GM18520 (cell line): ENCODE measurements around the gene DSEL.

Source experiments
- ATAC-seq: cut with Tn5 transposase; IDR thresholded peaks from one replicate; pipeline ENCODE4 v1.9.1; 2021; ENCODE audit not compliant: unreplicated experiment

DSEL gene

GRCh38 chr18:67516539-67517443 lies at the start of gene DSEL:
Gene DSEL, minus strand, starts transcription at chr18:67516720. Its CDS starts 2,112 bp downstream, at chr18:67514608.
- ATAC-seq, result peak; percentile 86

GRCh38 chr18:67553437-67553836 lies 36.9 kb upstream of the DSEL start:
- ATAC-seq, result no peak

GRCh38 chr18:67550872-67551520 lies 34.5 kb upstream of the DSEL start:
- ATAC-seq, result no peak

GRCh38 chr18:67549946-67550345 lies 33.4 kb upstream of the DSEL start:
- no peak for ATAC-seq

GRCh38 chr18:67545681-67546080 lies 29.2 kb upstream of the DSEL start:
- no peak for ATAC-seq

GRCh38 chr18:67540559-67540958 lies 24.0 kb upstream of the DSEL start:
- ATAC-seq, result no peak

- ATAC-seq, result no peak
Observed at GRCh38 chr18:67531929-67532328, 15.4 kb upstream of the DSEL start.

- no peak for ATAC-seq
Observed at GRCh38 chr18:67525328-67526099, 9.0 kb upstream of the DSEL start.

- ATAC-seq, result no peak
Observed at GRCh38 chr18:67520351-67520921, 3.9 kb upstream of the DSEL start.

- ATAC-seq, result no peak
Observed at GRCh38 chr18:67519592-67519991, 3.1 kb upstream of the DSEL start.

- no peak for ATAC-seq
Observed at GRCh38 chr18:67518566-67518965, 2.0 kb upstream of the DSEL start.

- ATAC-seq, result no peak
Observed at GRCh38 chr18:67517444-67517765, 885 bp upstream of the DSEL start.

GRCh38 chr18:67515942-67516538 lies 480 bp downstream of the DSEL start:
- peak; percentile 17 for ATAC-seq

GRCh38 chr18:67514901-67515540 lies 1.5 kb downstream of the DSEL start:
- no peak for ATAC-seq

GRCh38 chr18:67514465-67514864 lies 2.1 kb downstream of the DSEL start:
- no peak for ATAC-seq

GRCh38 chr18:67513280-67513679 lies 3.2 kb downstream of the DSEL start:
- ATAC-seq, result no peak

GRCh38 chr18:67511840-67512239 lies 4.7 kb downstream of the DSEL start:
- ATAC-seq, result no peak

GRCh38 chr18:67510831-67511230 lies 5.7 kb downstream of the DSEL start:
- ATAC-seq, result no peak

GRCh38 chr18:67509741-67510391 lies 6.7 kb downstream of the DSEL start:
- no peak for ATAC-seq

GRCh38 chr18:67508146-67508545 lies 8.4 kb downstream of the DSEL start:
- no peak for ATAC-seq
